ENCODE measurements around the gene PHF14.
"Not testable (repeated sequence)": the region's sequence is repeated elsewhere in the genome, so short reads cannot be mapped to it uniquely, and the experiment has no call there.

PHF14 gene

GRCh38 chr7:10990748-10991147, 17.1 kb downstream of the PHF14 start:
- not testable (repeated sequence) for DNase-seq

- not testable (repeated sequence) for DNase-seq
Measured at GRCh38 chr7:10995482-10996166, 22.0 kb downstream of the PHF14 start.

GRCh38 chr7:10998996-10999757, 25.5 kb downstream of the PHF14 start:
- no peak for DNase-seq

GRCh38 chr7:11005202-11005601, 31.5 kb downstream of the PHF14 start:
- DNase-seq, result no peak

- peak in 1 of 14 donors; percentile 59 for DNase-seq
Measured at GRCh38 chr7:11006291-11006690, 32.6 kb downstream of the PHF14 start.

GRCh38 chr7:11009631-11010030, 36.0 kb downstream of the PHF14 start:
- no peak for DNase-seq

- no peak for DNase-seq
Measured at GRCh38 chr7:11021468-11021867, 47.8 kb downstream of the PHF14 start.

GRCh38 chr7:11026452-11027359, 53.0 kb downstream of the PHF14 start:
- no peak for DNase-seq

GRCh38 chr7:11035661-11036060, 62.0 kb downstream of the PHF14 start:
- no peak for DNase-seq

GRCh38 chr7:11039974-11040373, 66.3 kb downstream of the PHF14 start:
- DNase-seq, result no peak

- no peak for DNase-seq
Measured at GRCh38 chr7:11054033-11054432, 80.4 kb downstream of the PHF14 start.

GRCh38 chr7:11060893-11061292, 87.2 kb downstream of the PHF14 start:
- DNase-seq, result no peak

- no peak for DNase-seq
Measured at GRCh38 chr7:11062110-11062509, 88.4 kb downstream of the PHF14 start.

GRCh38 chr7:11069591-11069990, 95.9 kb downstream of the PHF14 start:
- DNase-seq, result no peak

- no peak for DNase-seq
Measured at GRCh38 chr7:11077816-11078215, 104.1 kb downstream of the PHF14 start.

GRCh38 chr7:11078247-11078834, 104.7 kb downstream of the PHF14 start:
- DNase-seq, result no peak

GRCh38 chr7:11079907-11080306, 106.2 kb downstream of the PHF14 start:
- DNase-seq, result no peak

GRCh38 chr7:11082121-11082520, 108.4 kb downstream of the PHF14 start:
- no peak for DNase-seq

GRCh38 chr7:11082552-11083213, 109.0 kb downstream of the PHF14 start:
- DNase-seq, result no peak

- no peak for DNase-seq
Measured at GRCh38 chr7:11083214-11083568, 109.5 kb downstream of the PHF14 start.

- no peak for DNase-seq
Measured at GRCh38 chr7:11104578-11104977, 130.9 kb downstream of the PHF14 start.

- no peak for DNase-seq
Measured at GRCh38 chr7:11109659-11110058, 136.0 kb downstream of the PHF14 start.

Measured in C1 segment of cervical spinal cord (tissue), 14 donors.